Measurements from ENCODE around the gene BMP3. TPM values are rescaled to one million over a fixed set of nuclear protein-coding genes. Genes with fewer than 3 reads are reported as not detected.

BMP3 gene
- total RNA-seq, 1 experiment from 2014 or later, result not detected

- no TSS peak for BruUV-seq (replicated peaks)
- Histone ChIP-seq H3K27ac (ENCODE audit: low read depth, low read length) (no peak overlapping the region), H3K4me2 (ENCODE audit: low read length) (no peak overlapping the region), H3K36me3 (ENCODE audit: control insufficient read depth in 1 of 2, insufficient read depth in 2 of 2, low read length in 2 of 2) (no peaks in the 10 kb centered on the region), H3K9me2 (ENCODE audit: insufficient read depth) (no peaks in the 10 kb centered on the region), H3K4me3 (replicated peaks in 1 of 2; ENCODE audit: low read depth in 1 of 2, low read length in 2 of 2) (no peak overlapping the region), H3K9me3 (ENCODE audit: control insufficient read depth in 1 of 2, insufficient read depth in 1 of 2, low read depth in 1 of 2, low read length in 2 of 2) (no peaks in the 10 kb centered on the region), H3K79me2 (ENCODE audit: insufficient read depth, low read length) (no peaks in the 10 kb centered on the region), H3K27me3 (ENCODE audit: insufficient read depth, low read length) (peaks cover 48% of the 10 kb centered on the region), H2AFZ (ENCODE audit: low read depth, low read length, poor library complexity, severe bottlenecking) (no peak overlapping the region), H3K4me1 (ENCODE audit: control insufficient read depth in 1 of 2, insufficient read depth in 2 of 2, low read length in 2 of 2) (no peaks in the 10 kb centered on the region), H3K9ac (ENCODE audit: low read length) (no peak overlapping the region), H4K20me1 (ENCODE audit: insufficient read depth) (no peaks in the 10 kb centered on the region)
- TF ChIP-seq SIN3A (IDR thresholded peaks at IDR 0.05; ENCODE audit: low read depth), result no peak
- TF ChIP-seq SRF (IDR thresholded peaks at IDR 0.05; ENCODE audit: low read depth), result no peak
- TF ChIP-seq ZNF274 (IDR thresholded peaks at IDR 0.05; ENCODE audit: low read depth, low read length), result no peak
- TF ChIP-seq CBX3 (IDR thresholded peaks at IDR 0.05; ENCODE audit: low read depth), result no peak
- no peak for TF ChIP-seq POLR2A (IDR thresholded peaks at IDR 0.05; ENCODE audit: borderline replicate concordance, extremely low read depth, insufficient read depth, insufficient read length)
- TF ChIP-seq TCF7L2 (IDR thresholded peaks at IDR 0.05; ENCODE audit: borderline replicate concordance, extremely low read depth, insufficient read depth, insufficient read length), result no peak
- TF ChIP-seq, protein P1, sequence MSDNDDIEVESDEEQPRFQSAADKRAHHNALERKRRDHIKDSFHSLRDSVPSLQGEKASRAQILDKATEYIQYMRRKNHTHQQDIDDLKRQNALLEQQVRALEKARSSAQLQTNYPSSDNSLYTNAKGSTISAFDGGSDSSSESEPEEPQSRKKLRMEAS (IDR thresholded peaks at IDR 0.05), result no peak
- TF ChIP-seq EGR1 (IDR thresholded peaks at IDR 0.05; ENCODE audit: low read depth), result no peak
- no peak for TF ChIP-seq EZH2 (IDR thresholded peaks at IDR 0.05)
- no peak for DNase-seq (ENCODE audit: low read depth, low spot score)
- ChIA-PET RAD21 (ENCODE audit: low non-redundant PET in 1 of 2, low total read pairs in 2 of 2, uncharacterized antibody in 2 of 2, unreplicated experiment in 2 of 2) (no interaction called here), POLR2A (no interaction called here), CTCF (no interaction called here)
- ATAC-seq, result no peak
- intact Hi-C loops (cut with micrococcal nuclease), result no loop called here
These were observed 7.0 kb upstream of the BMP3 start for GRCh38 chr4:81023484-81023883.

DNA sequence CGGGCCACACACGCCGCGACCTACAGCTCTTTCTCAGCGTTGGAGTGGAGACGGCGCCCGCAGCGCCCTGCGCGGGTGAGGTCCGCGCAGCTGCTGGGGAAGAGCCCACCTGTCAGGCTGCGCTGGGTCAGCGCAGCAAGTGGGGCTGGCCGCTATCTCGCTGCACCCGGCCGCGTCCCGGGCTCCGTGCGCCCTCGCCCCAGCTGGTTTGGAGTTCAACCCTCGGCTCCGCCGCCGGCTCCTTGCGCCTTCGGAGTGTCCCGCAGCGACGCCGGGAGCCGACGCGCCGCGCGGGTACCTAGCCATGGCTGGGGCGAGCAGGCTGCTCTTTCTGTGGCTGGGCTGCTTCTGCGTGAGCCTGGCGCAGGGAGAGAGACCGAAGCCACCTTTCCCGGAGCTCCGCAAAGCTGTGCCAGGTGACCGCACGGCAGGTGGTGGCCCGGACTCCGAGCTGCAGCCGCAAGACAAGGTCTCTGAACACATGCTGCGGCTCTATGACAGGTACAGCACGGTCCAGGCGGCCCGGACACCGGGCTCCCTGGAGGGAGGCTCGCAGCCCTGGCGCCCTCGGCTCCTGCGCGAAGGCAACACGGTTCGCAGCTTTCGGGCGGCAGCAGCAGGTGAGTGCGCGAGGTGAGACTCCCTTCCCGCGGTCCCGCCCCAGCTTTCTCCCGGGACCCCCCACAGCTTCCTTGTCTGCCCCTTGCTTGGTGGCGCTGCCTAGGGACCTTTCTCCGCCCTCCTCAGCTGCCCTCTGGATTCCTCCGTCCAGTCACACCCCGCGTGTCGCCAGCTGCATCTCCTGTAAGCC is 678 bp downstream of the BMP3 start:
- Histone ChIP-seq H3K9me2 (ENCODE audit: insufficient read depth) (no peaks in the 10 kb centered on the region), H3K36me3 (ENCODE audit: control insufficient read depth in 1 of 2, insufficient read depth in 2 of 2, low read length in 2 of 2) (no peaks in the 10 kb centered on the region), H3K4me3 (replicated peaks in 1 of 2; ENCODE audit: low read depth in 1 of 2, low read length in 2 of 2) (no peak overlapping the region), H4K20me1 (ENCODE audit: insufficient read depth) (no peaks in the 10 kb centered on the region), H3K9ac (ENCODE audit: low read length) (no peak overlapping the region), H3K27ac (ENCODE audit: low read depth, low read length) (no peak overlapping the region), H2AFZ (ENCODE audit: low read depth, low read length, poor library complexity, severe bottlenecking) (no peak overlapping the region), H3K9me3 (ENCODE audit: control insufficient read depth in 1 of 2, insufficient read depth in 1 of 2, low read depth in 1 of 2, low read length in 2 of 2) (no peaks in the 10 kb centered on the region), H3K27me3 (ENCODE audit: insufficient read depth, low read length) (peaks cover 31% of the 10 kb centered on the region), H3K4me1 (ENCODE audit: control insufficient read depth in 1 of 2, insufficient read depth in 2 of 2, low read length in 2 of 2) (no peaks in the 10 kb centered on the region), H3K79me2 (ENCODE audit: insufficient read depth, low read length) (no peaks in the 10 kb centered on the region), H3K4me2 (ENCODE audit: low read length) (no peak overlapping the region)
- no TSS peak for BruUV-seq (replicated peaks)
- DNase-seq (ENCODE audit: low read depth, low spot score) (no peak), ATAC-seq (no peak)
- ChIA-PET RAD21 (ENCODE audit: low non-redundant PET in 1 of 2, low total read pairs in 2 of 2, uncharacterized antibody in 2 of 2, unreplicated experiment in 2 of 2) (no interaction called here), CTCF (no interaction called here), POLR2A (no interaction called here)
- intact Hi-C loops (cut with micrococcal nuclease), result no loop called here
- TF ChIP-seq EZH2 (IDR thresholded peaks at IDR 0.05), result no peak
- TF ChIP-seq, protein P1 (IDR thresholded peaks at IDR 0.05), result no peak
- TF ChIP-seq TCF7L2 (IDR thresholded peaks at IDR 0.05; ENCODE audit: borderline replicate concordance, extremely low read depth, insufficient read depth, insufficient read length), result no peak
- TF ChIP-seq, protein P2, sequence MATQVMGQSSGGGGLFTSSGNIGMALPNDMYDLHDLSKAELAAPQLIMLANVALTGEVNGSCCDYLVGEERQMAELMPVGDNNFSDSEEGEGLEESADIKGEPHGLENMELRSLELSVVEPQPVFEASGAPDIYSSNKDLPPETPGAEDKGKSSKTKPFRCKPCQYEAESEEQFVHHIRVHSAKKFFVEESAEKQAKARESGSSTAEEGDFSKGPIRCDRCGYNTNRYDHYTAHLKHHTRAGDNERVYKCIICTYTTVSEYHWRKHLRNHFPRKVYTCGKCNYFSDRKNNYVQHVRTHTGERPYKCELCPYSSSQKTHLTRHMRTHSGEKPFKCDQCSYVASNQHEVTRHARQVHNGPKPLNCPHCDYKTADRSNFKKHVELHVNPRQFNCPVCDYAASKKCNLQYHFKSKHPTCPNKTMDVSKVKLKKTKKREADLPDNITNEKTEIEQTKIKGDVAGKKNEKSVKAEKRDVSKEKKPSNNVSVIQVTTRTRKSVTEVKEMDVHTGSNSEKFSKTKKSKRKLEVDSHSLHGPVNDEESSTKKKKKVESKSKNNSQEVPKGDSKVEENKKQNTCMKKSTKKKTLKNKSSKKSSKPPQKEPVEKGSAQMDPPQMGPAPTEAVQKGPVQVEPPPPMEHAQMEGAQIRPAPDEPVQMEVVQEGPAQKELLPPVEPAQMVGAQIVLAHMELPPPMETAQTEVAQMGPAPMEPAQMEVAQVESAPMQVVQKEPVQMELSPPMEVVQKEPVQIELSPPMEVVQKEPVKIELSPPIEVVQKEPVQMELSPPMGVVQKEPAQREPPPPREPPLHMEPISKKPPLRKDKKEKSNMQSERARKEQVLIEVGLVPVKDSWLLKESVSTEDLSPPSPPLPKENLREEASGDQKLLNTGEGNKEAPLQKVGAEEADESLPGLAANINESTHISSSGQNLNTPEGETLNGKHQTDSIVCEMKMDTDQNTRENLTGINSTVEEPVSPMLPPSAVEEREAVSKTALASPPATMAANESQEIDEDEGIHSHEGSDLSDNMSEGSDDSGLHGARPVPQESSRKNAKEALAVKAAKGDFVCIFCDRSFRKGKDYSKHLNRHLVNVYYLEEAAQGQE (IDR thresholded peaks at IDR 0.05; ENCODE audit: low read depth), result no peak
- no peak for TF ChIP-seq CBX3 (IDR thresholded peaks at IDR 0.05; ENCODE audit: low read depth)
- no peak for TF ChIP-seq ELF1 (IDR thresholded peaks at IDR 0.05; ENCODE audit: borderline replicate concordance, low read depth)
- no peak for TF ChIP-seq ZFX (IDR thresholded peaks at IDR 0.05)
- no peak for TF ChIP-seq CTCF (IDR thresholded peaks at IDR 0.05 in 2 of 3, conservative IDR thresholded peaks at IDR 0.05 in 1 of 3; ENCODE audit: borderline replicate concordance in 1 of 3, insufficient read depth in 1 of 3, low read depth in 2 of 3, low read length in 2 of 3)
- TF ChIP-seq ATF3 (IDR thresholded peaks at IDR 0.05), result no peak
